ENCODE measurements around the gene THADA.

DNA sequence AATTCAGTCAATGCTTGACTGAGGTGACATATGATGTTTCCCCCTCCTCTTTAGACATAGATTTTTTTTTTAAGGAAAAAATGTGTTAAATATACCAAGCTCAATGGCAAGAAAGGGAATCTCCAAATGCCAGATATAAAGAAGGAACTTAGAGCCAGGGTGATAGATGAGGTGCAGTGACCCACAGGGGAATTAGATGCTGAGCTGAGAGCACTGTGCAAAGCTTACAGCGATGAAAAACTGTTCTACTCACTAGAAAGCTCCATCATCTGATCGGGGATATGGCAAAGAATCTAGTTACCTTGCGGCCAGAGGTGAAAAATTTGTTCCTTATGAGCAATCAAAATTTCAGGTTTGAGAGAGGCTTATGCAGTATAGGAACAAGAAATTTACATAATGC is 218.5 kb downstream of the THADA start:
- TF ChIP-seq, protein P1, sequence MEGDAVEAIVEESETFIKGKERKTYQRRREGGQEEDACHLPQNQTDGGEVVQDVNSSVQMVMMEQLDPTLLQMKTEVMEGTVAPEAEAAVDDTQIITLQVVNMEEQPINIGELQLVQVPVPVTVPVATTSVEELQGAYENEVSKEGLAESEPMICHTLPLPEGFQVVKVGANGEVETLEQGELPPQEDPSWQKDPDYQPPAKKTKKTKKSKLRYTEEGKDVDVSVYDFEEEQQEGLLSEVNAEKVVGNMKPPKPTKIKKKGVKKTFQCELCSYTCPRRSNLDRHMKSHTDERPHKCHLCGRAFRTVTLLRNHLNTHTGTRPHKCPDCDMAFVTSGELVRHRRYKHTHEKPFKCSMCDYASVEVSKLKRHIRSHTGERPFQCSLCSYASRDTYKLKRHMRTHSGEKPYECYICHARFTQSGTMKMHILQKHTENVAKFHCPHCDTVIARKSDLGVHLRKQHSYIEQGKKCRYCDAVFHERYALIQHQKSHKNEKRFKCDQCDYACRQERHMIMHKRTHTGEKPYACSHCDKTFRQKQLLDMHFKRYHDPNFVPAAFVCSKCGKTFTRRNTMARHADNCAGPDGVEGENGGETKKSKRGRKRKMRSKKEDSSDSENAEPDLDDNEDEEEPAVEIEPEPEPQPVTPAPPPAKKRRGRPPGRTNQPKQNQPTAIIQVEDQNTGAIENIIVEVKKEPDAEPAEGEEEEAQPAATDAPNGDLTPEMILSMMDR (IDR thresholded peaks at IDR 0.05; ENCODE audit: low read depth, low read length): no peak
- no peak for TF ChIP-seq EZH2phosphoT487 (IDR thresholded peaks at IDR 0.05; ENCODE audit: low read depth)
